ENCODE results near the gene RAD51B. TPM values are rescaled to one million over a fixed set of nuclear protein-coding genes. Genes with fewer than 3 reads are reported as not detected.

RAD51B gene
- total and polyA plus RNA-seq, 2 donors (not counting 1 experiment from before 2014, with no cell fraction given) = 4.6 to 16.3 TPM

DNA sequence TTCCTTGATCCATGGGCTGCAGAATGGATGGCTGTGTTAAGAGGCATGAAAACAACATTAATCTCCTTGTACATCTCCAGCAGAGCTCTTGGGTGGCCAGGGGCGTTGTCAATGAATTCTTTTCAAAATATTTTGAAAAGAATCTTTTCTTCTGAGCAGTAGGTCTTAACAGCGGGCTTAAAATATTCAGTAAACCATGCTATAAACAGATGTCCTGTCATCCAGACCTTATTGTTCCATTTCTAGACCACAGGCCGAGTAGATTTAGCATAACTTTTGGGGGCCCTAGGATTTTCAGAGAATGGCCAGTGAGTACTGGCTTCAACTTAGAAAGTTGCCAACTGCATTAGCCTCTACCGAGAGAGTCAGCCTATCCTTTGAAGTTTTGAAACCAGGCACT is 130.2 kb downstream of the RAD51B start:
- TF ChIP-seq EZH2 (IDR thresholded peaks at IDR 0.05; ENCODE audit: low read length, missing control alignments) = no peak
- TF ChIP-seq, protein P1, sequence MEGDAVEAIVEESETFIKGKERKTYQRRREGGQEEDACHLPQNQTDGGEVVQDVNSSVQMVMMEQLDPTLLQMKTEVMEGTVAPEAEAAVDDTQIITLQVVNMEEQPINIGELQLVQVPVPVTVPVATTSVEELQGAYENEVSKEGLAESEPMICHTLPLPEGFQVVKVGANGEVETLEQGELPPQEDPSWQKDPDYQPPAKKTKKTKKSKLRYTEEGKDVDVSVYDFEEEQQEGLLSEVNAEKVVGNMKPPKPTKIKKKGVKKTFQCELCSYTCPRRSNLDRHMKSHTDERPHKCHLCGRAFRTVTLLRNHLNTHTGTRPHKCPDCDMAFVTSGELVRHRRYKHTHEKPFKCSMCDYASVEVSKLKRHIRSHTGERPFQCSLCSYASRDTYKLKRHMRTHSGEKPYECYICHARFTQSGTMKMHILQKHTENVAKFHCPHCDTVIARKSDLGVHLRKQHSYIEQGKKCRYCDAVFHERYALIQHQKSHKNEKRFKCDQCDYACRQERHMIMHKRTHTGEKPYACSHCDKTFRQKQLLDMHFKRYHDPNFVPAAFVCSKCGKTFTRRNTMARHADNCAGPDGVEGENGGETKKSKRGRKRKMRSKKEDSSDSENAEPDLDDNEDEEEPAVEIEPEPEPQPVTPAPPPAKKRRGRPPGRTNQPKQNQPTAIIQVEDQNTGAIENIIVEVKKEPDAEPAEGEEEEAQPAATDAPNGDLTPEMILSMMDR (conservative IDR thresholded peaks at IDR 0.05 in 1 of 2, IDR thresholded peaks at IDR 0.05 in 1 of 2; ENCODE audit: low read depth in 1 of 2, low read length in 2 of 2) = no peak
- Histone ChIP-seq H3K27ac (ENCODE audit: insufficient read depth, low read length) (no peak overlapping the region), H3K9ac (ENCODE audit: insufficient read depth, low read length) (no peak overlapping the region), H4K20me1 (ENCODE audit: control insufficient read depth, extremely low read depth, insufficient read depth, low read length) (no peaks in the 10 kb centered on the region), H2AFZ (ENCODE audit: low read length) (no peak overlapping the region), H3K4me2 (ENCODE audit: extremely low read depth, insufficient read depth, low read length) (no peak overlapping the region), H3K4me3 (replicated peaks in 1 of 4; ENCODE audit: control extremely low read depth in 1 of 4, insufficient read depth in 1 of 4, low read depth in 3 of 4, low read length in 4 of 4) (no peak overlapping the region), H3K27me3 (ENCODE audit: control insufficient read depth, insufficient read depth, low read length) (no peaks in the 10 kb centered on the region), H3K4me1 (ENCODE audit: control insufficient read depth, extremely low read depth, insufficient read depth, low read length) (no peaks in the 10 kb centered on the region), H3K79me2 (ENCODE audit: control insufficient read depth, insufficient read depth, low read length) (no peaks in the 10 kb centered on the region), H3K9me3 (ENCODE audit: control insufficient read depth, insufficient read depth, low read depth, low read length) (no peaks in the 10 kb centered on the region), H3K36me3 (ENCODE audit: control insufficient read depth, insufficient read depth, low read length) (no peaks in the 10 kb centered on the region)
- DNase-seq (ENCODE audit: low read depth in 2 of 2) = no peak

DNA sequence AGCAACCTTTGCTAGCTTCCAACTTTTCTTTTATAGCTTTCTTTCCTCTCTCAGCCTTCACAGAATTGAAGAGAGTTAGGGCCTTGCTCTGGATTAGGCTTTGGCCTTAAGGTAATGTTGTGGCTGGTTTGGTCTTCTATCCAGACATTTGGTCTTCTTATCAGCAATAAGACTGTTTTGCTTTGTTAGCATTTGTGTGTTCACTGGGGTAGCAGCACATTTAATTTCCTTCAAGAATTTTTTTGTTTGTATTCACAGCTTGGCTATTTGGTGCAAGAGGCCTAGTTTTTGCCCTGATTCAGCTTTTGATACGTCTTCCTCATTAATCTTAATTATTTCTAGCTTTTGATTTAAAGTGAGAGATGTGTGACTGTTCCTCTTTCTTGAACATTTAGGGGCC is 130.8 kb downstream of the RAD51B start:
- H3K9me3 ChIP-seq (ENCODE audit: control insufficient read depth, insufficient read depth, low read depth, low read length) = no peaks in the 10 kb centered on the region
- no peaks in the 10 kb centered on the region for H3K27me3 ChIP-seq (ENCODE audit: control insufficient read depth, insufficient read depth, low read length)
- TF ChIP-seq EZH2 (IDR thresholded peaks at IDR 0.05; ENCODE audit: low read length, missing control alignments) = no peak
- TF ChIP-seq, protein P1 (conservative IDR thresholded peaks at IDR 0.05 in 1 of 2, IDR thresholded peaks at IDR 0.05 in 1 of 2; ENCODE audit: low read depth in 1 of 2, low read length in 2 of 2) = no peak

DNA sequence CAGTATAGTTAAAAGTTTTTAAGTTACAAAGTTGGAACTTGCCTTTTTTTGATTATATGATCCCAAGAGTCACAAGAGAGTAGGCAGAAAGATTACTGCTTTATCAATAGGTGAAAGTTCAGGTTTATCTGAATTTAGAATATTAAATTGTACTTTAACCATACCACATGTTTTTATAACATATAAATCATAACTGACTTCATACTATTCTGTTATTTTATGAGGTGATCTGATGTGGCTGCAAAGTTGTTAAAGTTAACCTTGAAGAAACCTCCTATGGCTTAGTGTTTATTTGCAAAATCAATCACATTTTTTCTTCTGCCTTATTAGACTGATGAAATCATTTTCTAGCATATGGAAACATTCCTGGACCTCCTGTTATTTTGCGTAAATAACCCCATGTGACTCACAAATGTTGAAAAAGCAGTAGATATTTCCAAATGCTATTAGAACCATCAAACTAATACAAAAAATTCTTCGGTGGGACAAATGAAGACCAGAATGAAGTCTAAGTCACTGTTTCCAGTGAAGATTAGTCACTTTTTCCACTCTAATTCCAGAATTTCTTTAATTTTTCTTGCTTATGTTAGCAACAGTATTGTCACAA is 132.1 kb downstream of the RAD51B start:
- no peak overlapping the region for H2AFZ ChIP-seq (ENCODE audit: low read length)
- no peak overlapping the region for H3K4me3 ChIP-seq (replicated peaks in 1 of 4; ENCODE audit: control extremely low read depth in 1 of 4, insufficient read depth in 1 of 4, low read depth in 3 of 4, low read length in 4 of 4)
- no peaks in the 10 kb centered on the region for H3K27me3 ChIP-seq (ENCODE audit: control insufficient read depth, insufficient read depth, low read length)
- H4K20me1 ChIP-seq (ENCODE audit: control insufficient read depth, extremely low read depth, insufficient read depth, low read length) = no peaks in the 10 kb centered on the region
- no peaks in the 10 kb centered on the region for H3K9me3 ChIP-seq (ENCODE audit: control insufficient read depth, insufficient read depth, low read depth, low read length)
- DNase-seq (ENCODE audit: low read depth in 2 of 2) = peak; percentile 52 to 67
- H3K9ac ChIP-seq (ENCODE audit: insufficient read depth, low read length) = no peak overlapping the region
- no peaks in the 10 kb centered on the region for H3K79me2 ChIP-seq (ENCODE audit: control insufficient read depth, insufficient read depth, low read length)
- no peaks in the 10 kb centered on the region for H3K36me3 ChIP-seq (ENCODE audit: control insufficient read depth, insufficient read depth, low read length)
- no peak overlapping the region for H3K4me2 ChIP-seq (ENCODE audit: extremely low read depth, insufficient read depth, low read length)
- H3K4me1 ChIP-seq (ENCODE audit: control insufficient read depth, extremely low read depth, insufficient read depth, low read length) = no peaks in the 10 kb centered on the region
- no peak overlapping the region for H3K27ac ChIP-seq (ENCODE audit: insufficient read depth, low read length)
- TF ChIP-seq, protein P1 (conservative IDR thresholded peaks at IDR 0.05 in 1 of 2, IDR thresholded peaks at IDR 0.05 in 1 of 2; ENCODE audit: low read depth in 1 of 2, low read length in 2 of 2) = no peak
- TF ChIP-seq EZH2 (IDR thresholded peaks at IDR 0.05; ENCODE audit: low read length, missing control alignments) = no peak

More for the DNA sequence above, 130.8 kb downstream of the RAD51B start:
- no peaks in the 10 kb centered on the region for H4K20me1 ChIP-seq (ENCODE audit: control insufficient read depth, extremely low read depth, insufficient read depth, low read length)
- H3K4me3 ChIP-seq (replicated peaks in 1 of 4; ENCODE audit: control extremely low read depth in 1 of 4, insufficient read depth in 1 of 4, low read depth in 3 of 4, low read length in 4 of 4) = no peak overlapping the region
- no peak overlapping the region for H2AFZ ChIP-seq (ENCODE audit: low read length)
- no peaks in the 10 kb centered on the region for H3K79me2 ChIP-seq (ENCODE audit: control insufficient read depth, insufficient read depth, low read length)
- no peaks in the 10 kb centered on the region for H3K36me3 ChIP-seq (ENCODE audit: control insufficient read depth, insufficient read depth, low read length)
- peak in 1 of 2 donors; percentile 63 for DNase-seq (ENCODE audit: low read depth in 2 of 2)
- H3K4me1 ChIP-seq (ENCODE audit: control insufficient read depth, extremely low read depth, insufficient read depth, low read length) = no peaks in the 10 kb centered on the region
- no peak overlapping the region for H3K4me2 ChIP-seq (ENCODE audit: extremely low read depth, insufficient read depth, low read length)
- no peak overlapping the region for H3K27ac ChIP-seq (ENCODE audit: insufficient read depth, low read length)
- no peak overlapping the region for H3K9ac ChIP-seq (ENCODE audit: insufficient read depth, low read length)
